AG09319 (cell line): Measurements from ENCODE around the gene CARMIL1.

Source experiments
- DNase-seq: peaks from one replicate; pipeline ENCODE4 v3.0.0-alpha.2; 2010; ENCODE audit warnings: low read depth; ENCODE audit errors: extremely low read depth
- CTCF ChIP-seq: IDR thresholded peaks from 2 replicates; pipeline ENCODE4 v1.5.1; 2011; ENCODE audit warnings: low read depth, mild to moderate bottlenecking, inconsistent platforms, low read length, moderate library complexity

CARMIL1 gene

GRCh38 chr6:25275436-25275835 is 3.7 kb upstream of the CARMIL1 start:
- no peak for TF ChIP-seq CTCF
- no peak for DNase-seq

- no peak for TF ChIP-seq CTCF
- no peak for DNase-seq
These were observed 1.8 kb upstream of the CARMIL1 start for GRCh38 chr6:25277386-25277785.

GRCh38 chr6:25277857-25278256 is 1.3 kb upstream of the CARMIL1 start:
- TF ChIP-seq CTCF = no peak
- DNase-seq = no peak

GRCh38 chr6:25278261-25278913 is 787 bp upstream of the CARMIL1 start:
- TF ChIP-seq CTCF = no peak

GRCh38 chr6:25279748-25280343 is 672 bp downstream of the CARMIL1 start:
- no peak for DNase-seq
- TF ChIP-seq CTCF = no peak

More at GRCh38 chr6:25278261-25278913, 787 bp upstream of the CARMIL1 start:
- DNase-seq = no peak

GRCh38 chr6:25280344-25281074 is 1.3 kb downstream of the CARMIL1 start:
- no peak for DNase-seq
- TF ChIP-seq CTCF = no peak

GRCh38 chr6:25286891-25287290 is 7.7 kb downstream of the CARMIL1 start:
- no peak for TF ChIP-seq CTCF
- DNase-seq = no peak
